Renal cortex interstitium (tissue), 11 donors: Measurements from ENCODE around the gene TWNK. TPM values are rescaled to one million over a fixed set of nuclear protein-coding genes. Genes with fewer than 3 reads are reported as not detected.
A peak's percentile ranks its signal among the peaks of the same experiment; 100 is the strongest.
"Not testable (repeated sequence)": the region's sequence is repeated elsewhere in the genome, so short reads cannot be mapped to it uniquely, and the experiment has no call there.

Source experiments
- DNase-seq, 11 donors: peaks; one replicate each; pipeline ENCODE4 v3.0.0-alpha.2; 2013; ENCODE audit warnings: low read depth in 9 of 11, low spot score in 4 of 11; ENCODE audit errors: extremely low read depth in 1 of 11
- polyA plus RNA-seq, 3 donors: library from polyadenylated mRNA; unstranded; fragments of 120-200 nt; gene quantifications; one replicate each; pipeline ENCODE4 v1.2.1, GENCODE V29; 2013; ENCODE audit not compliant: insufficient read length in 3 of 3

TWNK gene
- polyA plus RNA-seq, 3 donors, result 13.4 to 17.1 (median 16.1) TPM

GRCh38 chr10:101018600-101019439, 31.5 kb downstream of the TWNK start:
- DNase-seq, result peak in 1 of 11 donors; percentile 69

- DNase-seq, result no peak
Measured at GRCh38 chr10:101019440-101019703, 32.0 kb downstream of the TWNK start.

- no peak for DNase-seq
Measured at GRCh38 chr10:101020427-101021075, 33.2 kb downstream of the TWNK start.

GRCh38 chr10:101021239-101021638, 33.9 kb downstream of the TWNK start:
- DNase-seq, result no peak

GRCh38 chr10:101021692-101022251, 34.4 kb downstream of the TWNK start:
- no peak for DNase-seq

GRCh38 chr10:101022967-101023705, 35.8 kb downstream of the TWNK start:
- DNase-seq, result no peak

- DNase-seq, result no peak
Measured at GRCh38 chr10:101027106-101027720, 39.9 kb downstream of the TWNK start.

- no peak for DNase-seq
Measured at GRCh38 chr10:101028446-101029337, 41.3 kb downstream of the TWNK start.

GRCh38 chr10:101029520-101030295, 42.4 kb downstream of the TWNK start:
- DNase-seq, result peak in 1 of 11 donors; percentile 50

- no peak for DNase-seq
Measured at GRCh38 chr10:101030496-101031127, 43.3 kb downstream of the TWNK start.

- DNase-seq, result peak in 8 of 11 donors; percentile 82 to 89 (median 86)
Measured at GRCh38 chr10:101031128-101031795, 43.9 kb downstream of the TWNK start, which contains the start of the genes PDZD7 and SFXN3. Gene PDZD7, minus strand, starts transcription at chr10:101031129. Its CDS starts 910 bp downstream, at chr10:101030219. Gene SFXN3, plus strand, starts transcription at chr10:101031234. Its CDS starts 3,461 bp downstream, at chr10:101034695.

GRCh38 chr10:101031796-101032636, 44.7 kb downstream of the TWNK start:
- peak in 3 of 11 donors; percentile 68 to 70 (median 68) for DNase-seq

- no peak for DNase-seq
Measured at GRCh38 chr10:101032637-101033224, 45.4 kb downstream of the TWNK start.

- no peak for DNase-seq
Measured at GRCh38 chr10:101033276-101033675, 45.9 kb downstream of the TWNK start.

- not testable (repeated sequence) for DNase-seq
Measured at GRCh38 chr10:101034404-101034803, 47.1 kb downstream of the TWNK start.
